Myocyte (in vitro differentiated cells): ENCODE measurements around the gene SLC6A8. TPM values are rescaled to one million over a fixed set of nuclear protein-coding genes. Genes with fewer than 3 reads are reported as not detected.

Experiments used
- DNase-seq: peaks from one replicate; pipeline ENCODE4 v3.0.0-alpha.2; 2012; ENCODE audit warnings: low read depth
- total RNA-seq: library from RNA; depleted of rRNA; stranded (reverse); fragments of >200 nt; gene quantifications from 2 replicates; pipeline ENCODE4 v1.2.3, GENCODE V29; 2014

Gene SLC6A8
- total RNA-seq, 1 donor from 2014 or later: 39.8 TPM

- DNase-seq: no peak
These were observed 39.2 kb upstream of the SLC6A8 start for GRCh38 chrX:153648358-153649177.

GRCh38 chrX:153649178-153649914, 38.4 kb upstream of the SLC6A8 start:
- DNase-seq: peak; percentile 27

- DNase-seq: no peak
These were observed 37.6 kb upstream of the SLC6A8 start for GRCh38 chrX:153649915-153650782.

GRCh38 chrX:153650959-153651358, 36.8 kb upstream of the SLC6A8 start:
- DNase-seq: no peak

GRCh38 chrX:153651540-153652079, 36.1 kb upstream of the SLC6A8 start:
- DNase-seq: peak; percentile 21

- no peak for DNase-seq
These were observed 34.2 kb upstream of the SLC6A8 start for GRCh38 chrX:153653556-153653955.

- DNase-seq: no peak
These were observed 30.6 kb upstream of the SLC6A8 start for GRCh38 chrX:153657161-153657560.

GRCh38 chrX:153659268-153659667, 28.5 kb upstream of the SLC6A8 start:
- no peak for DNase-seq

- peak; percentile 11 for DNase-seq
These were observed 25.5 kb upstream of the SLC6A8 start for GRCh38 chrX:153662266-153662665.

- DNase-seq: no peak
These were observed 21.9 kb upstream of the SLC6A8 start for GRCh38 chrX:153665726-153666306.

GRCh38 chrX:153667281-153667955, 20.3 kb upstream of the SLC6A8 start:
- no peak for DNase-seq

GRCh38 chrX:153667956-153668396, 19.8 kb upstream of the SLC6A8 start:
- DNase-seq: peak; percentile 63

- DNase-seq: no peak
These were observed 19.1 kb upstream of the SLC6A8 start for GRCh38 chrX:153668423-153669173.

GRCh38 chrX:153669174-153669890, 18.4 kb upstream of the SLC6A8 start:
- DNase-seq: no peak

- no peak for DNase-seq
These were observed 17.6 kb upstream of the SLC6A8 start for GRCh38 chrX:153669901-153670731.

GRCh38 chrX:153670748-153671588, 16.8 kb upstream of the SLC6A8 start:
- no peak for DNase-seq
